Mesenchymal stem cell (in vitro differentiated cells and primary cell): ENCODE data around the gene UNC119.

Experiments used
- DNase-seq: peaks from one replicate; pipeline ENCODE4 v3.0.0-alpha.2; 2013
- H2AFZ ChIP-seq: one replicate; pipeline ENCODE4 v1.6.1; 2013; ENCODE audit warnings: low read depth, mild to moderate bottlenecking, control low read depth, inconsistent platforms, low read length, moderate library complexity
- H2AK5ac ChIP-seq: 2 replicates; pipeline ENCODE4 v1.6.1; 2013; ENCODE audit warnings: low read length, moderate library complexity, mild to moderate bottlenecking, inconsistent platforms; ENCODE audit not compliant: severe bottlenecking
- H2BK120ac ChIP-seq: one replicate; pipeline ENCODE4 v1.6.1; 2013; ENCODE audit warnings: low read depth, mild to moderate bottlenecking, inconsistent platforms, low read length, moderate library complexity
- H2BK12ac ChIP-seq, 2 experiments: one replicate each; pipeline ENCODE4 v1.6.1; 2013; ENCODE audit warnings: inconsistent platforms in 2 of 2, low read length in 2 of 2, mild to moderate bottlenecking in 2 of 2, moderate library complexity in 2 of 2, control low read depth in 1 of 2
- H2BK15ac ChIP-seq: one replicate; pipeline ENCODE4 v1.6.1; 2013; ENCODE audit warnings: mild to moderate bottlenecking, low read depth, inconsistent platforms; ENCODE audit not compliant: poor library complexity, severe bottlenecking
- H2BK5ac ChIP-seq: 2 replicates; pipeline ENCODE4 v1.6.1; 2013; ENCODE audit warnings: low read depth, mild to moderate bottlenecking, low read length, control low read depth, inconsistent platforms; ENCODE audit not compliant: poor library complexity, severe bottlenecking
- H3K14ac ChIP-seq, 2 experiments: one replicate each; pipeline ENCODE4 v1.6.1; 2013; ENCODE audit warnings: inconsistent platforms in 2 of 2, low read length in 2 of 2, control low read depth in 1 of 2, mild to moderate bottlenecking in 1 of 2, moderate library complexity in 1 of 2
- H3K18ac ChIP-seq, 2 experiments: one replicate each; pipeline ENCODE4 v1.6.1; 2013; ENCODE audit warnings: inconsistent platforms in 2 of 2, low read length in 2 of 2, control low read depth in 1 of 2, low read depth in 1 of 2, mild to moderate bottlenecking in 1 of 2
- H3K23ac ChIP-seq, 2 experiments: one replicate each; pipeline ENCODE4 v1.6.1; 2013; ENCODE audit warnings: inconsistent platforms in 2 of 2, low read length in 2 of 2, mild to moderate bottlenecking in 2 of 2, moderate library complexity in 2 of 2, control low read depth in 1 of 2
- H3K27ac ChIP-seq: 2 replicates; pipeline ENCODE4 v1.5.1; 2013; ENCODE audit warnings: mild to moderate bottlenecking, moderate library complexity, low read length, control low read depth, inconsistent platforms; ENCODE audit not compliant: poor library complexity, severe bottlenecking
- H3K27me3 ChIP-seq, 2 experiments: 2 replicates each; pipeline versions ENCODE4 v1.6.1 to v1.7.0; 2013; ENCODE audit warnings: low read length in 2 of 2, mild to moderate bottlenecking in 2 of 2, moderate library complexity in 2 of 2, control low read depth in 1 of 2, inconsistent platforms in 1 of 2; ENCODE audit not compliant: control insufficient read depth in 1 of 2, insufficient read depth in 1 of 2
- H3K36me3 ChIP-seq, 2 experiments: 2 replicates each; pipeline versions ENCODE4 v1.6.1 to v1.7.0; 2013; ENCODE audit warnings: low read length in 2 of 2, control low read depth in 1 of 2, inconsistent platforms in 1 of 2, low read depth in 1 of 2, mild to moderate bottlenecking in 1 of 2; ENCODE audit not compliant: insufficient read depth in 2 of 2, control insufficient read depth in 1 of 2
- H3K4ac ChIP-seq, 2 experiments: one replicate each; pipeline ENCODE4 v1.6.1; 2013; ENCODE audit warnings: inconsistent platforms in 2 of 2, low read length in 2 of 2, mild to moderate bottlenecking in 2 of 2, moderate library complexity in 2 of 2, control low read depth in 1 of 2, low read depth in 1 of 2
- H3K4me1 ChIP-seq: 2 replicates; pipeline ENCODE4 v1.6.1; 2013; ENCODE audit warnings: low read depth, low read length, control low read depth; ENCODE audit not compliant: control insufficient read depth, insufficient read depth
- H3K4me2 ChIP-seq: 2 replicates; pipeline ENCODE4 v1.6.1; 2013; ENCODE audit warnings: low read length, mild to moderate bottlenecking, inconsistent platforms; ENCODE audit not compliant: poor library complexity, severe bottlenecking
- H3K4me3 ChIP-seq, 2 experiments: 2 replicates each; pipeline versions ENCODE4 v1.5.1 to v1.7.0; 2013; ENCODE audit warnings: low read length in 2 of 2, mild to moderate bottlenecking in 2 of 2, control low read depth in 1 of 2, low read depth in 1 of 2; ENCODE audit not compliant: insufficient read depth in 1 of 2
- H3K79me1 ChIP-seq: replicated peaks from 2 replicates; pipeline ENCODE4 v1.6.1; 2013; ENCODE audit warnings: mild to moderate bottlenecking, control low read depth, low read length, inconsistent platforms; ENCODE audit not compliant: poor library complexity, severe bottlenecking
- H3K9ac ChIP-seq: 2 replicates; pipeline ENCODE4 v1.7.0; 2013; ENCODE audit warnings: mild to moderate bottlenecking, low read length, moderate library complexity
- H3K9me3 ChIP-seq: 2 replicates; pipeline ENCODE4 v1.7.0; 2013; ENCODE audit warnings: mild to moderate bottlenecking, low read length; ENCODE audit not compliant: control insufficient read depth
- H4K8ac ChIP-seq: one replicate; pipeline ENCODE4 v1.6.1; 2013; ENCODE audit warnings: inconsistent platforms, mild to moderate bottlenecking, low read length, moderate library complexity
- H4K91ac ChIP-seq: one replicate; pipeline ENCODE4 v1.6.1; 2013; ENCODE audit warnings: mild to moderate bottlenecking, low read length, inconsistent platforms
- WGBS: methylation state at CpG from one replicate; pipeline ENCODE4 v1.1.7; 2013; ENCODE audit warnings: mixed read lengths; 5-methylcytosine and 5-hydroxymethylcytosine counted together

Gene UNC119

DNA sequence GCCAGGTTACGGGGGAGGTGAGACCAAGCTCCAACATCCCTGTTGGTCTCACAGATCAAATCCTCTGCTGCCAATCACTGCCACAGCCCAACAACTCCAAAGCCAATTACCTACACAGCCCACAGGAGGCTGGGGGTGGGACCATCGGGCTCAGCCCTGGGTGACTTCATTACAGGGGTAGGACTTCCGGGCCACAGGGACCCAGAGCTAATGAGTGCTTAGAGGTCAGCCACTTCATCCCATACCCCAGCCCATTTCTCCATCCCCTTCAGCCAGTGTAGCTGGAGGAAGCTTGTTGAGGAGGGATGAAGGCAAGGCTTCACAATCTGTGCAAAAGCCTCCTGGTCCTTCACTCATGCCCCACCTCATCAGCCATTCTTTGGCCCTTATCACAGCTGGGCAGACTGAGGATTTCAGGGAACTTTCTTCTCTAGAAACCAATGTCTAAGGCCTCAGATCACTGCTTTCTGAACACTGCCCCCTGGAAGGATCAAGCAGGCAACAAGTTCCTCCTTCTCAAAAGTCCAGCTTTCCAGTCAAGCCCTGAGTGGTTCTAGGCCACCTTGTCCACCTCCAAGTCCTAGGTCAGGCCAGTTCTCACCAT is 40.5 kb downstream of the UNC119 start:
- no peak overlapping the region for H3K4me3 ChIP-seq
- no peak overlapping the region for H4K91ac ChIP-seq
- no peak for DNase-seq
- no peak overlapping the region for H2AFZ ChIP-seq
- no peak overlapping the region for H3K18ac ChIP-seq
- H3K27ac ChIP-seq, result no peak overlapping the region
- peaks cover 78 to 87% of the 10 kb centered on the region in 2 experiments for H3K27me3 ChIP-seq
- H4K8ac ChIP-seq, result no peak overlapping the region
- H3K79me1 ChIP-seq, result no peaks in the 10 kb centered on the region
- H3K14ac ChIP-seq, result no peak overlapping the region
- H2BK120ac ChIP-seq, result no peak overlapping the region
- H3K23ac ChIP-seq, result no peak overlapping the region
- H3K4me2 ChIP-seq, result no peak overlapping the region
- no peak overlapping the region for H2BK5ac ChIP-seq
- H3K9ac ChIP-seq, result no peak overlapping the region
- H3K36me3 ChIP-seq, result no peaks in the 10 kb centered on the region
- H2BK12ac ChIP-seq, result no peak overlapping the region
- H3K4ac ChIP-seq, result no peak overlapping the region
- H2BK15ac ChIP-seq, result no peak overlapping the region
- 68% methylated on average over 3 of the region's 3 CpGs for WGBS
- H3K4me1 ChIP-seq, result peaks cover 4% of the 10 kb centered on the region
- no peak overlapping the region for H2AK5ac ChIP-seq
- H3K9me3 ChIP-seq, result no peaks in the 10 kb centered on the region

DNA sequence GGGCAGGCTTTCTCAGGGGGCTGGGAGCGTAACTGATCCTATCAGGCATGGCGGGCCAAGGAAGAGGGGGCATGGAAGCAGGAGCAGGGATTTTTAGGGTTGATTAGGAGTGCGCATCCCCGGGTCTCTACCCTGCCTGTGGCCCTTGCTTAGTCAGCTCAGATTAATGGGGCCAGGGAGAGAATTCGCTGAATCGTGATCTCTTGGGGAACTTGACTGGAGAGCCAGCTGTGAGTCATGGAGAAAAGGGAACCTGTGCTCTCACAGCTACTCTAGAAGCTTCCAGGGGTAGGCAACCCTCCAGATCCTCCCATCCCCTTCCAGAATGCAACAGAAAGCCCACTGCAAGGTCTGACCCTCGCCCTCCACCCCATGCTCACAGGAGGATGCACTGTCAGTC is 42.6 kb downstream of the UNC119 start:
- Histone ChIP-seq H2BK120ac (no peak overlapping the region), H3K4ac (no peak overlapping the region), H3K79me1 (no peaks in the 10 kb centered on the region), H2AK5ac (no peak overlapping the region), H4K91ac (no peak overlapping the region), H3K4me2 (no peak overlapping the region), H3K27me3 (peaks cover 89 to 93% of the 10 kb centered on the region in 2 experiments), H4K8ac (no peak overlapping the region), H3K9me3 (no peaks in the 10 kb centered on the region), H3K14ac (no peak overlapping the region), H3K4me3 (no peak overlapping the region), H2BK15ac (no peak overlapping the region), H3K9ac (no peak overlapping the region), H2BK12ac (no peak overlapping the region), H2AFZ (no peak overlapping the region), H3K36me3 (no peaks in the 10 kb centered on the region), H3K27ac (no peak overlapping the region), H3K23ac (no peak overlapping the region), H3K18ac (no peak overlapping the region), H3K4me1 (peaks cover 4% of the 10 kb centered on the region), H2BK5ac (no peak overlapping the region)
- 83% methylated on average over 5 of the region's 7 CpGs for WGBS
- no peak for DNase-seq

DNA sequence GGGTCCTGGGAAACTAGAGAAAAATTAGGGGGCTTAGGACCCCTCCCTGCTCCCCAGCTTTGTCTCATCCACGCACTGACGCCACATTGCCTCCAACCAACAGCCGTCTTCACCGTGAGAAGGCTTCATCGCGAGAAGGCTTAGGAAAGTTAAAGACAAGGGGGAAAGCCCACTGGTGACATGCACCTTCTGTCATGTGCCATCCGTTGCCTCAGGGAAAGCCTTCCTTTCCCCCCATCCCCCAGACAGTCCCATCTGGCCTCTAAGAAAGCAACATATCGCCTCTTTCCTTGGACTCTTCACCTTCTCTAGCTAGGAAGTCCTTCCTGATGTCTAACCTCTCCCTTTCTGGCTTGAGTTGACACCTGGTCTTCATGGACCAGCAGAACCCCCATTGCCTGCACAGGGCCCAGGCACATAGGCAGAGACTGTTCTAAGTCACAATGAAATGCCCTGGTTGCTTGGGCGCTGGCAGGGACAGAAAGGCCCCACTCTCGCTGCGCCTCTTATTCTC is 44.2 kb downstream of the UNC119 start:
- Histone ChIP-seq H3K36me3 (no peaks in the 10 kb centered on the region), H3K4me2 (no peak overlapping the region), H4K8ac (no peak overlapping the region), H2BK120ac (no peak overlapping the region), H3K9me3 (no peaks in the 10 kb centered on the region), H3K14ac (no peak overlapping the region), H3K4me3 (no peak overlapping the region), H3K23ac (no peak overlapping the region), H4K91ac (no peak overlapping the region), H3K79me1 (no peaks in the 10 kb centered on the region), H3K27ac (no peak overlapping the region), H2BK12ac (no peak overlapping the region), H2BK15ac (no peak overlapping the region), H3K4ac (no peak overlapping the region), H2BK5ac (no peak overlapping the region), H2AK5ac (no peak overlapping the region), H3K27me3 (peaks cover 81 to 90% of the 10 kb centered on the region in 2 experiments), H3K4me1 (peaks cover 4% of the 10 kb centered on the region), H3K18ac (no peak overlapping the region), H3K9ac (no peak overlapping the region), H2AFZ (no peak overlapping the region)
- 76% methylated on average over 11 of the region's 11 CpGs for WGBS
- DNase-seq, result no peak

DNA sequence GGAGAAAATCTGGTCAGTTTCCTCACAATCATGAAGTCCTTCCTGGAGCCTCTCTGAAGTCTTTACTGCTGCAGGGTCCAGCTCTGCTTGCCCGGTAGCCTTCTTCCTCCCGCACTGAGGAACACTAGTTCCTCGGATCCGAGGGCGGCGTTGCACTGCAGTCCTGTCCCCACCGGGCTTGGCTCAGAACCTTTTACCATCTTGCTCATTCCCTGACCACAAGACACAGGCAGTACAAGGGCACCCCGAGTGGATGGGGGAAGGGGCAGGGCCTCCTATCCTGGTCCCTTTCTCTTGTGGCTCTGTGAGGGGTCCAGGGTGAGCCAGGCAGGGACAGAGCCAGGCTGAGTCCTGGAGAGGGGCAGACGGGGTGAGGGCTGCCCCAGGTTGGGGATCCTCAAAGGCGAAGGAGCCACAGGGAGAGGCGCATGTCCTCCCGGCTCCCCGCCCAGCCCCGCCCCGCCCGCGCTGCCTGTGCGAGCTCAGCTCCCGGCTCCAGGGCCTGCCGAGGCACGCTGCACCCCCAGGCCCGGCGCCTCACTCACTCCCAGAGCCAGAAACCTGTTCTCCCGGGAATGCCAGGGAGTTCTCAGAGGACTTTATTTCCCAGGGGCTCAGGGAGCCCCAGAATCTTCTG is 44.7 kb downstream of the UNC119 start:
- Histone ChIP-seq H3K4me1 (peaks cover 4% of the 10 kb centered on the region), H4K8ac (no peak overlapping the region), H3K79me1 (no peaks in the 10 kb centered on the region), H2AK5ac (no peak overlapping the region), H3K27ac (no peak overlapping the region), H3K18ac (no peak overlapping the region), H3K23ac (no peak overlapping the region), H2BK12ac (no peak overlapping the region), H2BK120ac (no peak overlapping the region), H3K36me3 (no peaks in the 10 kb centered on the region), H3K4ac (no peak overlapping the region), H4K91ac (no peak overlapping the region), H3K27me3 (peaks cover 78 to 84% of the 10 kb centered on the region in 2 experiments), H2AFZ (no peak overlapping the region), H2BK15ac (no peak overlapping the region), H3K9ac (no peak overlapping the region), H3K14ac (no peak overlapping the region), H3K9me3 (no peaks in the 10 kb centered on the region), H3K4me3 (no peak overlapping the region), H2BK5ac (no peak overlapping the region), H3K4me2 (no peak overlapping the region)
- WGBS, result 49% methylated on average over 24 of the region's 24 CpGs
- DNase-seq, result no peak
